Mucosa of rectum (tissue), 2 donors: Measurements from ENCODE around the gene SLC22A16.
"Not testable (repeated sequence)": the region's sequence is repeated elsewhere in the genome, so short reads cannot be mapped to it uniquely, and the experiment has no call there.

Source experiments
- H3K27ac ChIP-seq, 2 donors: one replicate each; pipeline ENCODE4 v1.7.0; 2013; ENCODE audit warnings: inconsistent platforms in 2 of 2, low read depth in 2 of 2, low read length in 2 of 2
- H3K27me3 ChIP-seq, 2 donors: one replicate each; pipeline ENCODE4 v1.7.0; 2013; ENCODE audit warnings: low read length in 2 of 2; ENCODE audit not compliant: control insufficient read depth in 2 of 2, insufficient read depth in 2 of 2
- H3K36me3 ChIP-seq, 2 donors: one replicate each; pipeline ENCODE4 v1.7.0; 2013; ENCODE audit warnings: low read length in 2 of 2; ENCODE audit not compliant: control insufficient read depth in 2 of 2, insufficient read depth in 2 of 2
- H3K4me1 ChIP-seq, 2 donors: one replicate each; pipeline ENCODE4 v1.7.0; 2013; ENCODE audit warnings: low read length in 2 of 2, mild to moderate bottlenecking in 1 of 2; ENCODE audit not compliant: control insufficient read depth in 2 of 2, insufficient read depth in 2 of 2
- H3K4me3 ChIP-seq, 2 donors: one replicate each; pipeline ENCODE4 v1.7.0; 2013; ENCODE audit warnings: low read length in 2 of 2
- H3K9ac ChIP-seq, 2 donors: one replicate each; pipeline ENCODE4 v1.7.0; 2013; ENCODE audit warnings: low read length in 2 of 2, low read depth in 1 of 2, mild to moderate bottlenecking in 1 of 2
- H3K9me3 ChIP-seq, 2 donors: one replicate each; pipeline ENCODE4 v1.7.0; 2013; ENCODE audit warnings: low read length in 2 of 2; ENCODE audit not compliant: control insufficient read depth in 2 of 2
- donor health status: healthy.
- donor health status: Normal muscosa, but diverticular disease.

SLC22A16 gene

DNA sequence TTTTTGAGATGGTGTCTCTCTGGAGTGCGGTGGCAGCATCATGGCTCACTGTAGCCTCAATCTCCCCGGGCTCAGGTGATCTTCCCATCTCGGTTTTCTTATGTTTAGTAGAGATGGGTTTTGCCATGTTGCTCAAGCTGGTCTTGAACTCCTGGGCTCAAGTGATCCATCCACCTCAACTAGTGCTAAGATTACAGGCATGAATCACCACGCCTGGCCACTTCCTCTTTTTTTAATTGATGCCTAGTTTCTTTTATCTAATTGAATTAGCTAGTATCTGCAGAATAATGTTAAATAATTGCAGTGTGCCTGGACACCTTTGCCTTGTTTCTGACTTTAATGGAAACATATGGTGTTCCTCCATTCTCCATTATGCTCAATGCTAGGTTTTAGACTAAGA is 38.4 kb upstream of the SLC22A16 start:
- Histone ChIP-seq H3K36me3 (no peaks in the 10 kb centered on the region), H3K27ac (no peak overlapping the region), H3K4me1 (no peaks in the 10 kb centered on the region), H3K27me3 (no peaks in the 10 kb centered on the region), H3K4me3 (no peak overlapping the region), H3K9ac (no peak overlapping the region), H3K9me3 (no peaks in the 10 kb centered on the region)

DNA sequence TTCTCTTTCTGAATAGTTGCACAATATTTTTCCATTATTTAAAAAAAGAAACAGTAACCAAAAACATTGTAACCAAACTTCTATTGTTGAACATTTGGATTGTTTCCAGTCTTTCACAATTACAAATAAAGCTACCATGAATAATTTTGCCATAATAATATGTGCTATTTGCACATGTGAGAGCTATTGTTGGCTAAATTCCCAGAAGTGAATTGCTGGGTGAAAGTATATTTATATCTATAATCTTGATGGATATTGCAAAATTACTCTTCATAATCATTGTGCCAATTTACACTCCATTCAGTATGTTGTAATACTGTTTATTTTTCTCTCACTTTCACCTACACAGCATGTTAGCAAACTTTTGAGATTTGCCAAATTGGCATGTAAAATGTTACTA is 36.6 kb upstream of the SLC22A16 start:
- no peak overlapping the region for H3K9ac ChIP-seq
- no peak overlapping the region for H3K4me3 ChIP-seq
- no peaks in the 10 kb centered on the region for H3K4me1 ChIP-seq
- no peak overlapping the region for H3K27ac ChIP-seq
- no peaks in the 10 kb centered on the region for H3K36me3 ChIP-seq
- no peaks in the 10 kb centered on the region for H3K27me3 ChIP-seq
- no peaks in the 10 kb centered on the region for H3K9me3 ChIP-seq

DNA sequence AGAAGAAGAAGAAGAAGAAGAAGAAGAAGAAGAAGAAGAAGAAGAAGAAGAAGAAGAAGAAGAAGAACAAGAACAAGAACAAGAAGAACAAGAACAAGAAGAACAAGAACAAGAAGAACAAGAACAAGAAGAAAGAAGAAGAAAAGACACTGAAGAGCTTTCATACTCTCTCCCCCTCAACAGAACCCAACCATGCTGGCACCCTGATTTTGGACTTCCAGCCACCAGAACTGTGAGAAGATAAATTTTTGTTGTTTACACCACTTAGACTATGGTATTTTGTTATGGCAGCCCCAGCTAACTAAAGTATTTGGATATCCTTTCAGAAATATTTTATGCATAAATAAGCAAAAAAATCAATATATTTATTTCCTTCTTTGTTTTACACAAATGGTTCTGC is 36.1 kb upstream of the SLC22A16 start:
- H3K27me3 ChIP-seq, H3K4me1 ChIP-seq, H3K36me3 ChIP-seq, H3K9me3 ChIP-seq, H3K9ac ChIP-seq, H3K4me3 ChIP-seq, H3K27ac ChIP-seq: not testable (repeated sequence)

DNA sequence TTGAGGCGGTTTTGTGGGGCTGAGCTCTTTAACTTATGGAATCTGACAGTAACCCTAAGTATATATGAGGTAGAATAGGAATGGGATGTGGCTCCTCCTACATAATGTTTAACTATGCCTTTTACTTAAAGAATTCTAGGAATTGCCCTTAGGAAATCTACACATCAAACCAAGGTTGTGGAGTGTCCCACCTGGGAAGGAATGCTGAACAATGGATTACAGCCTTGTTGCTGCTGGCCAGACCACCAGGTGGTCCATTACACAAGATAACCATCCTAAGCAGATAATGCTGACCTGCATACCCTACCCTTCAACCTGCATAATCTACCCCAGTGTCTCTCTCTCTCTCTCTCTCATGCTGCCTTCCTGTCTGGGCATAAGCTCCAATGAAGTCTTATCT is 35.0 kb upstream of the SLC22A16 start:
- H3K36me3 ChIP-seq = no peaks in the 10 kb centered on the region
- no peaks in the 10 kb centered on the region for H3K4me1 ChIP-seq
- H3K9ac ChIP-seq = no peak overlapping the region
- H3K27ac ChIP-seq = no peak overlapping the region
- H3K4me3 ChIP-seq = no peak overlapping the region
- no peaks in the 10 kb centered on the region for H3K9me3 ChIP-seq
- H3K27me3 ChIP-seq = no peaks in the 10 kb centered on the region

DNA sequence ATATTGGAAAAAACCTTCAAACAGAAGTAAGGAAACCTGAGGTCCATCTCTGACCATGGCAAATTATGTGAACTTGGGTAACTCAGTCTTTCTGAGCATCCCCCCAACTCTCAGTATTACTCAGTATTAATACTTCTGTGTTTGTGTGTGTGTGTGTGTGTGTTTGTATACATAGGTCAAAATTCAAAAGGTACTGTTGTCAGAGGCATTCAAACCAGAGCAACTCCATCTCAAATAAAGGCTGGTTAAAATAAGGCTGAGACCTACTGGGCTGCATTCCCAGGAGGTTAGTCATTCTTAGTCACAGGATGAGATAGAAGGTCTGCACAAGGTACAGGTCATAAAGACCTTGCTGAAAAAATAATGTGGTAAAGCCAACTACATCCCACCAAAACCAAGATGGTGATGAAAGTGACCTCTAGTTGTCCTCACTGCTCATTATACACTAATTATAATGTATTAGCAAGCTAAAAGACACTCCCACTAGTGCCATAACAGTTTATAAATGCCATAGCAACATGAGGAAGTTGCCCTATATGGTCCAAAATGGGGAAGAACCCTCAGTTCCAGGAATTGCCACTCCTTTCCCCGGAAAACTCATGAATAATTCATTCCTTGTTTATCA is 33.3 kb upstream of the SLC22A16 start:
- H3K4me3 ChIP-seq = no peak overlapping the region
- no peaks in the 10 kb centered on the region for H3K4me1 ChIP-seq
- H3K9ac ChIP-seq = no peak overlapping the region
- H3K27ac ChIP-seq = no peak overlapping the region
- no peaks in the 10 kb centered on the region for H3K36me3 ChIP-seq
- H3K27me3 ChIP-seq = no peaks in the 10 kb centered on the region
- H3K9me3 ChIP-seq = no peaks in the 10 kb centered on the region

- H3K27me3 ChIP-seq, H3K4me3 ChIP-seq, H3K9ac ChIP-seq, H3K4me1 ChIP-seq, H3K9me3 ChIP-seq, H3K27ac ChIP-seq, H3K36me3 ChIP-seq: not testable (repeated sequence)
Observed at GRCh38 chr6:110504891-110505290, 28.5 kb upstream of the SLC22A16 start.

DNA sequence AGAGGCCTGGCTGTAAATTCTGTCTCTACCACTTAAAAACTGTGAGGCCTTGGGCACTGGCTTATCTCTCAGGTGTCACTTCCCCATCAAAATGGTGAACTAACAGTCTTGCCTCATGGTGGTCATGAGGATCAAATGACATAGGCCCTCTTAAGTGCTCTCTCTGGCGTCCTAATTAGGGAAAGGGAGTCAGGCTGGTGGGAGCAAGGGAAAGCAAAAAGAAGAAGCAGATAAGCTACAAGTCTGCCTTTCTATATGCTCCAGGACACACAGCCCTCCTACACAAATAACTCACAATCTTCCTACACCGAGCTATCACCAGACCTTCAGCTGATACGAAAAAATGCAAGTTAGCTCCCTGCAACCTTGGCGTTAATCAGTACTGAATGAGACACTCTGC is 19.5 kb upstream of the SLC22A16 start:
- Histone ChIP-seq H3K4me1 (no peaks in the 10 kb centered on the region), H3K27ac (no peak overlapping the region), H3K36me3 (no peaks in the 10 kb centered on the region), H3K27me3 (no peaks in the 10 kb centered on the region), H3K9ac (no peak overlapping the region), H3K9me3 (no peaks in the 10 kb centered on the region), H3K4me3 (no peak overlapping the region)

- H3K36me3 ChIP-seq = no peaks in the 10 kb centered on the region
- no peak overlapping the region for H3K4me3 ChIP-seq
- no peaks in the 10 kb centered on the region for H3K4me1 ChIP-seq
- no peak overlapping the region for H3K9ac ChIP-seq
- no peaks in the 10 kb centered on the region for H3K9me3 ChIP-seq
- no peaks in the 10 kb centered on the region for H3K27me3 ChIP-seq
- H3K27ac ChIP-seq = no peak overlapping the region
Observed at GRCh38 chr6:110493253-110493800, 16.9 kb upstream of the SLC22A16 start.

GRCh38 chr6:110492584-110492983 is 16.2 kb upstream of the SLC22A16 start:
- Histone ChIP-seq H3K4me3 (no peak overlapping the region), H3K27me3 (no peaks in the 10 kb centered on the region), H3K4me1 (no peaks in the 10 kb centered on the region), H3K36me3 (no peaks in the 10 kb centered on the region), H3K9ac (no peak overlapping the region), H3K27ac (no peak overlapping the region), H3K9me3 (no peaks in the 10 kb centered on the region)

DNA sequence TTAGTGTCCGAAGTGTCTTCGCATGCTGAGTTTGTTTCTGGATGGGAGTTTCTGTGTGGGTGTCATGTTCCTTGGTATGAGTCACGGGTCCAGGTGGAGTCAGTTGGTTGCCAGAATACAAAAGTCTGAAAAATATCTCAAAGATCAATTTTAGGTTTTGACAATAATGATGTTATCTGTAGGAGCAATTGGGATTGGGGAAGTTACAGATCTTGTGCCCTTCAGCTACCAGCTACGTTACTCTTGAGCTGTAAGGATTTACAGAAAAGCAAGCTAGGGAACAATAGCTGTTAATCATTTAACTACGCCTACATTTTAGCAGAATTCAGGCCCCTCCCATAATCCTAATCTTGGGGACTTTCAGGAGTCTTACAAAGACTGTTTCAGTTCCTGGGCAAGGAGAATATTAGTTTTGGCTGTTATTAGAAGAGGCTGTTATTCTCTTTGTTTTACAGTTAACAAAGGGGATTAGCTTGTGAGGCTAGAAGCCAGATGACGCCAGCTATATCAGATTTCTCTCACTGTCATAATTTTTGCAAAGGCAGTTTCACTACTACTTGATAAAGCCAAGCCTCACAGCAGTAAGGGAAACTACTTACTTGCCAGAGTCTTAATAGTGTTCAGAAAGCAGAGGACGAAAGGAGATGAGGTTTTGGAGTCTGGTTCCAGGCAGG is 15.4 kb upstream of the SLC22A16 start:
- H3K9me3 ChIP-seq = no peaks in the 10 kb centered on the region
- H3K36me3 ChIP-seq = no peaks in the 10 kb centered on the region

More for the DNA sequence above, 15.4 kb upstream of the SLC22A16 start:
- Histone ChIP-seq H3K4me3 (no peak overlapping the region), H3K9ac (no peak overlapping the region), H3K27me3 (no peaks in the 10 kb centered on the region), H3K4me1 (no peaks in the 10 kb centered on the region), H3K27ac (no peak overlapping the region)
